GM18507 (cell line): ENCODE measurements around the gene HRC.
"Not testable (repeated sequence)": the region's sequence is repeated elsewhere in the genome, so short reads cannot be mapped to it uniquely, and the experiment has no call there.

Experiments
- DNase-seq: peaks from one replicate; pipeline ENCODE4 v3.0.0; 2011; ENCODE audit warnings: low read depth; ENCODE audit not compliant: insufficient read length; ENCODE audit errors: extremely low spot score
- FAIRE-seq: peaks from 2 replicates; lab custom pipeline; 2011; peaks lifted over from hg19 to GRCh38; lab: Jason Lieb, UNC

The HRC gene

DNA sequence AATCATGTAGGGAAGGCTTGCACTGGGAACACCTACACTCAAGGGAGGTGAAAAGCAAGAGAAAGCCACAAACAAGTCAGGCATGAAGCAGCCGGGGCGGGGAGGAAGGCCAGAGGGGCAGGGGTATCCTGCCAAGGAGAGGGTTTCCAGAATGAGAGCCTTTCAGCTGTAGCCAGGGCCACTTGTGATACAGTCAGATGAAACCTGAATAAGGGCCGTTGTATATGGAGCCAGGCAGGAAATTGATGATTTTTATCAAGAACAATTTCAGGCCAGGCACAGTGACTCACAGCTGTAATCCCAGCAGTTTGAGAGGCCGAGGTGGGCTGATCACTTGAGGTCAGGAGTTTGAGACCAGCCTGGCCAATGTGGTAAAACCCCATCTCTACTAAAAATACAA is 6.8 kb upstream of the HRC start:
- FAIRE-seq (no peak), DNase-seq (no peak)

GRCh38 chr19:49160450-49161189 is 5.4 kb upstream of the HRC start:
- no peak for DNase-seq
- no peak for FAIRE-seq

DNA sequence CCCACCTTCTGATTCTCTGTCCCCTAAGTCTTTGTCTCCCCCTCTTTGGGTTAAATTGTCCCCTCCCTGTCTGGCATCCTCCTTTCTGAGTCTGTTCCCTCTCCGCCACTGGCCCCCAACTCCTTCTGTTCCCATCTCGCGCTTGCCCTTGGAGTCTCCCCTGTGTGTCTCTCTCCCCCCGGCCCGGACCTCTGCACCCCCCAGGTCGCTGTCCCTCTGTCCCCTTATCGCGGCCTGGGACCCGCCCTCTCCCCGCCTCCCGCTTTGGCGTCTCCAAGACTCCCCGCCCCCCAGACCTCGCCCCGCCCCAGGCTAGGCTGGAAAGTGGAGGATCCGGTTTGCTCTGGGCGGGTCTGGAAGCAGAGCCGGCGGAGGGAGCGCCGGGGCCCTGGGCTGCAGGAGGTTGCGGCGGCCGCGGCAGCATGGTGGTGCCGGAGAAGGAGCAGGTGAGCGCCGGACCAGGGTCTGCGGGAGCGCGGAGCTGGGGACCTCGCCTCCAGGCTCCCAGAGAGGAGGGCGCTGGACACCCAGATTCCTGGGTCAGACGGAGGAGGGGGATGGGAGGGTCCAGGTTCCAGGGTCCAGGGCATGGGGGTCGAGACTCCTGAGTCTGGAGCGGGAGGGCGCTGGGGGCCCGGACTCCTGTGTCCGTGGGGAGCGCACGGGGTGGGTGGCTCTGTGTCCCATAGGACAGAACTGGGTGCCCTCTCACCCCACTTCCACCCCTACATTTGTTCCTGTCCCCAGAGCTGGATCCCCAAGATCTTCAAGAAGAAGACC is 2.4 kb upstream of the HRC start, which contains the start of gene TRPM4:
TRPM4 (plus strand) TSS at position 348 of the 780 bp plus-strand sequence; CDS start at position 423, 75 bp downstream.
- DNase-seq, result no peak
- FAIRE-seq, result no peak

- FAIRE-seq (no peak), DNase-seq (no peak)
Measured at GRCh38 chr19:49155820-49156346, 687 bp upstream of the HRC start.

- FAIRE-seq, result no peak
Measured at GRCh38 chr19:49154279-49154678, 917 bp downstream of the HRC start.

DNA sequence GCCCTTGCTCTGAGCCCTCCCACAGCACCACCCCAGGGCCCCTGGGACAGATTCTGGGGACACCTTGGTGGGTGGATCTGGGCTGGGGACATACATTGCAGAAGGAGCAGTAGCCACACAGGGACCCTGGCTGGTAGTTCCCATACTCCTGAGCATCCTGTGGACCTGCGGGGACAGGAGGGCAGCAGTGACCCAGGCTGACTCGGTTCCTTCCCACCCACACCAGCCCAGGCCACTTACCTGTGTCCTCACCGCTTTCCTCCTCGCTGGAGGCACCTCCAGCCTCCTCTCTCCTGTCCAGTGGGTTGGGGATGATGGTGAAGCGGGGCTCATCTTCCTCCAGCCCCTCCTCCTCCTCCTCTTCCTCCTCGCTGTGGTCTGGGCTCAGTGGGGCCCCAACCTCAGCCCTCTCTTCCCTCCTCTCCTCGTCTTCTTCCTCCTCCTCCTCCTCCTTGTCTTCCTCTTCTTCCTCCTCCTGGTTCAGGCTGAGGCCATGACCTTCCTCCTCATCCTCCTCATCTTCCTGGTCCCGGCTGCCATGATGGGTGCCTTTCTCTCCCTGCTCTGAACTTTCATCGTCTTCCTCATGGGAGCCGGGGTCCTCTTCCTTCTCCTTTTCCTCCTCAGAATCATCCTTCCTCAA is 1.9 kb downstream of the HRC start:
- no peak for FAIRE-seq
- DNase-seq, result no peak

More at GRCh38 chr19:49154279-49154678, 917 bp downstream of the HRC start:
- no peak for DNase-seq

DNA sequence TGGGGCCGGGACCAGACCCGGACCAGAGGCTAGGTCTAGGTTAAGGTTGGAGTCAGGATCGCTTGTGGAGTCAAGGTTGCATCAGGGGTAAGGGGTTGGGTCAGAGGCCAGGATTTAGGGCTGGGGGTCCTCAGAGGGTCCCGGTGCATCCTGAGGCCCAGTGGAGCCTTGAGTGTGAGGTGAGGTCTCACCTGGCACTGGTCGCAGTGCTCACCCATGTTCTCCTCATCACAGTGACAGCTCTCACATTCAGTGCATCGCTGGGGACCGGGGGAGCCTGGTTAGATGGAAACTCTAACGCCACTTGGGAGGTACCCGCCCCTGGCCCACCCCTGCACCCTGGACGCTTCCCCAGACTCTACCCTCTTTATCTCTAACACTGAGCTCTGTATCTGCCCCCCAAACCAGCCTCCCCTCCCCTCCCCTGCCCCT is 3.1 kb downstream of the HRC start:
- no peak for FAIRE-seq

DNA sequence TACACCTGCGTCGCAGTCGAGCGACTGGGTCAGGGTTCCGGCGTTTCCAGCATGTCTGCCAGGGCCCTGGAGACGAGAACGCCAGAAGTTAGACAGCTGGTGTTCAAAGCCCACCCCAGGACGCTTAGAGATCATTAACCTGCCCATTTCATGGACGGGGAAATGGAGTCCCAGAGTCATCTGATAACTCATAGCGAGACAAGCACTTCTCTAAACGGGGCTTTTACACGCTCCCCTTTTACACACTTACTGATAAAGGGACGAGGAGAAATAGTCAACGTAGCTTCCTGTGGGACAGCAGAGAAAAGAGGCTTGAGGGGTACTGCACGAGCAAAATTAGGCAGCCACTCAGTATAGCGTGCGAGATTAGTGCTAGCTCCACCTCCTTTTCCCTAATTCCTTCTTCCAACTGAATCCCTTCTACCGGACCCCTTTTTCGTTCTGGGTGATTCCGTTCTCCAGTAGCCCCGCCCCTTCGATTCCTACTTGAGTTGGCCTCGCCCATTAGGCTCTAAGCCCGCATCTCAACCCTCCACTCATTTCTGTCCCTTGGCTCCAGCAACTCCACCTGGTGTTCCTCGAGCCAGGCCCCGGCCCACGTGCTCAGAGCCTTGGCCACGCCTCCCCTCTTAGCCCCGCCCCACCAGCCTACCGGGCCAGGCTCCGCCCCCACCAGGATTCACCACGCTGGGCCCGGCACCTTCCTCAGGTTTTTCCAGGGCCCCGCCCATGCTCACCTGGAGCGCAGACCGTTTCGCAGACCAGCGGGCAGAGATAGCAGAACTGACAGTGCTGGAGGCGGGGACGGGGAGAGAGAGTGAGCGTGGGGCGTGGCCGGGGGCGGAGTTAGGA is 3.7 kb downstream of the HRC start:
- no peak for FAIRE-seq
- no peak for DNase-seq

More for the DNA sequence above, 3.1 kb downstream of the HRC start:
- DNase-seq, result no peak

DNA sequence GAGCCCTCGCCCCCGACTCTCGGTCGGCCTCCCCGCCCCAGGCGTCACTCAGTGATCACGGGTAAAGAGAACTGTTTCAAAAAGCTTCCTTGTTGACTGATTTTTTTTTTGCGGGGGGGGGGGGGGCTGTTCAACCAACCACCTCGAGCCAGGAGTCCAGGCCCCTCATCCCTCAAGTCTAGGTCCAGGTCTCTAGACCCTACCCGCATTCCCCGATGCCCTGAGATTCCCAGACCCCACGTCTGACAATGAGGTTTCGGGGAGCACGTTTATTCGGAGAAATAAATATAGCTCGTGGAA is 4.3 kb downstream of the HRC start:
- no peak for FAIRE-seq

DNA sequence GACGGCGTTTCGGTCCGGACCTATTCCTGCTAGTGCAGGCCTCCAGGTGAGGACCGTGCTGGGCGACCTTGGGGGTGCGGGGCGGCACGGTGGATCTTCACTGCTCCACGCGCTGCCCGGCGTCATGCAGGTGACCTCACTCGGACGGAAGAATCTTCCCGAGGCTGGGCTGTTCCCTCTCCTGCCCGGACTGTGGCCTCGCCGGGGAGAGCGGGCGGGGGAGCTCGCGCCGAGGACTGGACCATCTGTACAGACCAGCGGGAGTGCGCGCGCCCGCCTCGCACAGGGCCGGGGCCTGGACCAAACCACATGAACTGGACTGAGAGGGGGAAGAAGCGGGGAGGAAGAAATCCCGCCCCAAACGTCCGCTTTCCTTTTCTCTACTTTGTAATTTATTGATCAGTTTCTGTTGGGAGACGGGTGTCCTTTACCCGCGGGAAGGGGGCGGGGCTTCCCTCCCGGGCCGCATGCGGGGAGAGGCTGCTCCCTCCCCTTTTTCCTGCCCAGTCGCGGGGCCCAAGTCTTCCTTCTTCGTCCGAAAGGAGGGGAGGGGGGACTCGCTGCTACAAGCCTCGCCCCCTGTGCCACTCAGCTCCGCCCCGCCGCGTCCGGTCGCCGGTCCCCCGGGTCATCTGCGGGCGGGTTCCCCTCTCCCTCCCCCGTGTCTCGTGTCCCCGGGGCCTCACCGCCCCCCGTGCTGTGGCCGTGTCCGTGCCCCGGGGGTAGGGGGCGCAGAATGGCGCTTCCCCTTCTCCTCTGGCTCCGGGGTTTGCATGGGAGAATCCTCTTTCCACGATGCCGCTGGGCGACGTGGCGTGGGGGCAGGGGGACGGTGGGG is 4.9 kb downstream of the HRC start:
- FAIRE-seq (no peak), DNase-seq (no peak)

More for the DNA sequence above, 4.3 kb downstream of the HRC start:
- DNase-seq, result no peak

DNA sequence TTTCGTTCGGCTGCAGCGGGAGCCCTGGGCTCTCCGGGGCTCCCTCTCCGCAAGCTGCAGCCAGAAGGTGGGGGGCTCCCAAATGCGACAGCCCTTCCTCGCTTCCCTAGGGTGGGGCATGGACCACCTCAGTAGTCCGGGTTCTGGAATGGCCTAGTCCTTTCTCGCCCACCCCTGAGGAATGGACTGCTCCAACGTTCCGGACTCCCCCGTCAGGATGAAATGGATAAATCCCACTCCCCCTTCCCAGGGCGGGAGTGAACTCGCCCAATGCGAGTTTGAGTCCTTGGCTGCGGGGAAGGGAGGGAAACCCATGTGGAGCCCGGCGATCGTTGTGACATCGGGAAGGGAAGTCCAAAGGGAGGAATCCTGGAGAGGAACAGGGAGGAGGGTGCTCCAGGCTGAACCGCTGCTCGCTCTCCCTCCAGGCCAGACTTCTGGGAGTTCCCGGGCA is 5.5 kb downstream of the HRC start:
- DNase-seq, result no peak
- FAIRE-seq, result no peak

- peak; percentile 63 for DNase-seq
- peak; percentile 31 for FAIRE-seq
Measured at GRCh38 chr19:49148784-49149651, 6.2 kb downstream of the HRC start.

GRCh38 chr19:49148044-49148682 is 7.0 kb downstream of the HRC start:
- DNase-seq (no peak), FAIRE-seq (no peak)

GRCh38 chr19:49146408-49146770 is 8.8 kb downstream of the HRC start:
- not testable (repeated sequence) for FAIRE-seq, DNase-seq

DNA sequence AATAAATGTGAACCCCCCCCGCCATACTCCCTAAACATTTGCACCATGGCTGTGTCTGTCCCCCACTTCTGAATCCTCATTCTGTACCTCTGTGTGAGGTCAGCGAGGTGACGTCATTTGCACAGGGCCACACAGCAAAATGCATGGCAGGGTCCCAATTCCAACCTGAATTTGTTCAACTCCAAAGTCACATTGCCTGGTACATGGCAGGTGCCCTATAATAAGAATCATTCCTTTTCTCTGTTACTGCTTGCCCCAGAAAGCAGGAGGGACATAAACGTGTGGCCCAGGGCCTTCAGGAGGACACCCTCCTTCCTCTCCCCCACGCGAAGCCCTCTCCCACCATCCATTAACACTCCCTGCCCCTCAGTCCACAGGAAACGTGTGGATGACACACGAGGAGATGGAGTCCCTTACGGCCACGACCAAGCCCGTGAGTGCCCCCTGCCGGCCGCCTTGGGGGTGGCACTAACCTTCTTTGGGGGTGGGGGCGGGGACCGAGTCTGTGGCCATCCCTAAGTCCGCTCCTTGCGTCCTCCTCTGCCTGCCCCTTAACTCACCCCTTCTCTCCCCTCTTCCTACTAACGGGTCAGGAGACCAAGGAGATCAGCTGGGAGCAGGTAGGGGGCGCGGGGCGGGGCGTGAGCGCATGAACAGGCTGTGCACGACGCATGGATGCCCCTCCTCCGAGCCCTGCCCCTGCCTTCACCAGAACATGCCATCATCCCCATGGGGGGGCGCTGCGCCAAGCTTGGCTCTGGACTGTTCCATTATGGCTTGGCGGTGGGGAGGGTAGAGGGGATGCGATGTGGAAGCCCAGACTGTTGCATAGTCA is 9.4 kb downstream of the HRC start:
- DNase-seq (peak; percentile 67), FAIRE-seq (no peak)

GRCh38 chr19:49142866-49143335 is 12.3 kb downstream of the HRC start:
- DNase-seq, result no peak
- no peak for FAIRE-seq
